HG03139 (cell line): ENCODE measurements around the gene VRK3.

Source experiments
- ATAC-seq: cut with Tn5 transposase; IDR thresholded peaks from one replicate; pipeline ENCODE4 v1.9.1; 2021; ENCODE audit not compliant: unreplicated experiment

Gene VRK3

GRCh38 chr19:50030937-50031336 lies 5.8 kb upstream of the VRK3 start:
- no peak for ATAC-seq

- no peak for ATAC-seq
Observed at GRCh38 chr19:50030225-50030624, 5.1 kb upstream of the VRK3 start.

GRCh38 chr19:50026550-50026906 lies 1.4 kb upstream of the VRK3 start:
- ATAC-seq: no peak

- ATAC-seq: peak; percentile 51
Observed at GRCh38 chr19:50025794-50026549, 800 bp upstream of the VRK3 start, which contains the start of gene ZNF473. Gene ZNF473 (plus strand): TSS chr19:50026005. CDS start chr19:50031083, 5,078 bp downstream.

GRCh38 chr19:50024719-50025021 lies 502 bp downstream of the VRK3 start:
- peak; percentile 8 for ATAC-seq

- ATAC-seq: no peak
Observed at GRCh38 chr19:50022823-50023222, 2.3 kb downstream of the VRK3 start.

GRCh38 chr19:50020481-50020880 lies 4.7 kb downstream of the VRK3 start:
- no peak for ATAC-seq

GRCh38 chr19:50016225-50016807 lies 8.9 kb downstream of the VRK3 start:
- ATAC-seq: no peak

GRCh38 chr19:50008532-50008931 lies 16.6 kb downstream of the VRK3 start:
- ATAC-seq: no peak

- no peak for ATAC-seq
Observed at GRCh38 chr19:50007947-50008346, 17.2 kb downstream of the VRK3 start.

- no peak for ATAC-seq
Observed at GRCh38 chr19:50007170-50007569, 18.0 kb downstream of the VRK3 start.

GRCh38 chr19:50005428-50005827 lies 19.7 kb downstream of the VRK3 start:
- ATAC-seq: no peak

- ATAC-seq: no peak
Observed at GRCh38 chr19:50003810-50004419, 21.3 kb downstream of the VRK3 start.

GRCh38 chr19:50003254-50003788 lies 21.9 kb downstream of the VRK3 start:
- ATAC-seq: no peak

GRCh38 chr19:50002386-50002960 lies 22.7 kb downstream of the VRK3 start:
- ATAC-seq: no peak

- ATAC-seq: no peak
Observed at GRCh38 chr19:50001775-50002174, 23.4 kb downstream of the VRK3 start.

- no peak for ATAC-seq
Observed at GRCh38 chr19:50000841-50001557, 24.2 kb downstream of the VRK3 start.

GRCh38 chr19:50000038-50000840 lies 24.9 kb downstream of the VRK3 start:
- ATAC-seq: no peak

GRCh38 chr19:49999371-50000010 lies 25.7 kb downstream of the VRK3 start:
- no peak for ATAC-seq

- no peak for ATAC-seq
Observed at GRCh38 chr19:49997709-49998108, 27.5 kb downstream of the VRK3 start.
